ENCODE measurements around the gene RPS26.
"Not testable (repeated sequence)": the region's sequence is repeated elsewhere in the genome, so short reads cannot be mapped to it uniquely, and the experiment has no call there.

Gene RPS26

GRCh38 chr12:56042843-56043242 is 1.1 kb downstream of the RPS26 start:
- Histone ChIP-seq H3K36me3 (ENCODE audit: control insufficient read depth in 2 of 2, insufficient read depth in 2 of 2, low read length in 2 of 2) (peaks cover 19 to 22% of the 10 kb centered on the region in 2 donors), H3K9me3 (ENCODE audit: control insufficient read depth in 2 of 2, low read length in 2 of 2) (no peaks in the 10 kb centered on the region), H3K27ac (ENCODE audit: low read length) (peak overlapping the region; percentile 96), H3K9ac (ENCODE audit: low read length in 2 of 2) (peak overlapping the region; percentile 93 to 98), H3K27me3 (ENCODE audit: control insufficient read depth in 1 of 2, insufficient read depth in 2 of 2, low read length in 2 of 2) (no peaks in the 10 kb centered on the region), H3K4me3 (ENCODE audit: low read length in 2 of 2) (peak overlapping the region; percentile 89 to 98), H3K4me1 (ENCODE audit: control insufficient read depth, insufficient read depth, low read length) (peaks cover 17% of the 10 kb centered on the region)

GRCh38 chr12:56046027-56046780 is 4.5 kb downstream of the RPS26 start:
- Histone ChIP-seq H3K36me3 (ENCODE audit: control insufficient read depth in 2 of 2, insufficient read depth in 2 of 2, low read length in 2 of 2) (peaks cover 19 to 22% of the 10 kb centered on the region in 2 donors), H3K9me3 (ENCODE audit: control insufficient read depth in 2 of 2, low read length in 2 of 2) (no peaks in the 10 kb centered on the region), H3K27ac (ENCODE audit: low read length) (peak overlapping the region; percentile 31), H3K4me3 (ENCODE audit: low read length in 2 of 2) (no peak overlapping the region), H3K27me3 (ENCODE audit: control insufficient read depth in 1 of 2, insufficient read depth in 2 of 2, low read length in 2 of 2) (no peaks in the 10 kb centered on the region), H3K4me1 (ENCODE audit: control insufficient read depth, insufficient read depth, low read length) (peaks cover 13% of the 10 kb centered on the region), H3K9ac (ENCODE audit: low read length in 2 of 2) (peak overlapping the region in 1 of 2 donors; percentile 17)

- Histone ChIP-seq H3K9me3 (ENCODE audit: control insufficient read depth in 2 of 2, low read length in 2 of 2) (no peaks in the 10 kb centered on the region), H3K27ac (ENCODE audit: low read length) (no peak overlapping the region), H3K4me1 (ENCODE audit: control insufficient read depth, insufficient read depth, low read length) (no peaks in the 10 kb centered on the region), H3K9ac (ENCODE audit: low read length in 2 of 2) (no peak overlapping the region), H3K4me3 (ENCODE audit: low read length in 2 of 2) (no peak overlapping the region), H3K36me3 (ENCODE audit: control insufficient read depth in 2 of 2, insufficient read depth in 2 of 2, low read length in 2 of 2) (no peaks in the 10 kb centered on the region), H3K27me3 (ENCODE audit: control insufficient read depth in 1 of 2, insufficient read depth in 2 of 2, low read length in 2 of 2) (no peaks in the 10 kb centered on the region)
Observed at GRCh38 chr12:56053407-56053893, 11.7 kb downstream of the RPS26 start.

- H3K9me3 ChIP-seq (ENCODE audit: control insufficient read depth in 2 of 2, low read length in 2 of 2): not testable (repeated sequence)
Observed at GRCh38 chr12:56059964-56060363, 18.2 kb downstream of the RPS26 start.

GRCh38 chr12:56061982-56062381 is 20.3 kb downstream of the RPS26 start:
- Histone ChIP-seq H3K4me3 (ENCODE audit: low read length in 2 of 2) (no peak overlapping the region), H3K4me1 (ENCODE audit: control insufficient read depth, insufficient read depth, low read length) (no peaks in the 10 kb centered on the region), H3K27me3 (ENCODE audit: control insufficient read depth in 1 of 2, insufficient read depth in 2 of 2, low read length in 2 of 2) (no peaks in the 10 kb centered on the region), H3K27ac (ENCODE audit: low read length) (no peak overlapping the region), H3K36me3 (ENCODE audit: control insufficient read depth in 2 of 2, insufficient read depth in 2 of 2, low read length in 2 of 2) (no peaks in the 10 kb centered on the region), H3K9me3 (ENCODE audit: control insufficient read depth in 2 of 2, low read length in 2 of 2) (no peaks in the 10 kb centered on the region), H3K9ac (ENCODE audit: low read length in 2 of 2) (no peak overlapping the region)

More at GRCh38 chr12:56059964-56060363, 18.2 kb downstream of the RPS26 start:
- not testable (repeated sequence) for H3K36me3 ChIP-seq (ENCODE audit: control insufficient read depth in 2 of 2, insufficient read depth in 2 of 2, low read length in 2 of 2); H3K4me1 ChIP-seq (ENCODE audit: control insufficient read depth, insufficient read depth, low read length); H3K27ac ChIP-seq (ENCODE audit: low read length); H3K9ac ChIP-seq (ENCODE audit: low read length in 2 of 2); H3K4me3 ChIP-seq (ENCODE audit: low read length in 2 of 2); H3K27me3 ChIP-seq (ENCODE audit: control insufficient read depth in 1 of 2, insufficient read depth in 2 of 2, low read length in 2 of 2)

- no peaks in the 10 kb centered on the region for H3K27me3 ChIP-seq (ENCODE audit: control insufficient read depth in 1 of 2, insufficient read depth in 2 of 2, low read length in 2 of 2)
- no peak overlapping the region for H3K9ac ChIP-seq (ENCODE audit: low read length in 2 of 2)
- no peaks in the 10 kb centered on the region for H3K36me3 ChIP-seq (ENCODE audit: control insufficient read depth in 2 of 2, insufficient read depth in 2 of 2, low read length in 2 of 2)
- no peaks in the 10 kb centered on the region for H3K4me1 ChIP-seq (ENCODE audit: control insufficient read depth, insufficient read depth, low read length)
- no peaks in the 10 kb centered on the region for H3K9me3 ChIP-seq (ENCODE audit: control insufficient read depth in 2 of 2, low read length in 2 of 2)
- H3K4me3 ChIP-seq (ENCODE audit: low read length in 2 of 2): no peak overlapping the region
- no peak overlapping the region for H3K27ac ChIP-seq (ENCODE audit: low read length)
Observed at GRCh38 chr12:56062996-56063395, 21.3 kb downstream of the RPS26 start.

- Histone ChIP-seq H3K36me3 (ENCODE audit: control insufficient read depth in 2 of 2, insufficient read depth in 2 of 2, low read length in 2 of 2) (no peaks in the 10 kb centered on the region), H3K27ac (ENCODE audit: low read length) (no peak overlapping the region), H3K9me3 (ENCODE audit: control insufficient read depth in 2 of 2, low read length in 2 of 2) (no peaks in the 10 kb centered on the region), H3K9ac (ENCODE audit: low read length in 2 of 2) (no peak overlapping the region), H3K4me3 (ENCODE audit: low read length in 2 of 2) (no peak overlapping the region), H3K4me1 (ENCODE audit: control insufficient read depth, insufficient read depth, low read length) (no peaks in the 10 kb centered on the region), H3K27me3 (ENCODE audit: control insufficient read depth in 1 of 2, insufficient read depth in 2 of 2, low read length in 2 of 2) (no peaks in the 10 kb centered on the region)
Observed at GRCh38 chr12:56071648-56072047, 29.9 kb downstream of the RPS26 start.

GRCh38 chr12:56074396-56074795 is 32.7 kb downstream of the RPS26 start:
- Histone ChIP-seq H3K9ac (ENCODE audit: low read length in 2 of 2) (no peak overlapping the region), H3K4me3 (ENCODE audit: low read length in 2 of 2) (no peak overlapping the region), H3K9me3 (ENCODE audit: control insufficient read depth in 2 of 2, low read length in 2 of 2) (no peaks in the 10 kb centered on the region), H3K27ac (ENCODE audit: low read length) (no peak overlapping the region), H3K4me1 (ENCODE audit: control insufficient read depth, insufficient read depth, low read length) (peaks cover 5% of the 10 kb centered on the region), H3K27me3 (ENCODE audit: control insufficient read depth in 1 of 2, insufficient read depth in 2 of 2, low read length in 2 of 2) (no peaks in the 10 kb centered on the region), H3K36me3 (ENCODE audit: control insufficient read depth in 2 of 2, insufficient read depth in 2 of 2, low read length in 2 of 2) (no peaks in the 10 kb centered on the region)

- not testable (repeated sequence) for H3K36me3 ChIP-seq (ENCODE audit: control insufficient read depth in 2 of 2, insufficient read depth in 2 of 2, low read length in 2 of 2); H3K9me3 ChIP-seq (ENCODE audit: control insufficient read depth in 2 of 2, low read length in 2 of 2); H3K9ac ChIP-seq (ENCODE audit: low read length in 2 of 2); H3K27ac ChIP-seq (ENCODE audit: low read length); H3K4me3 ChIP-seq (ENCODE audit: low read length in 2 of 2)
- Histone ChIP-seq H3K27me3 (ENCODE audit: control insufficient read depth in 1 of 2, insufficient read depth in 2 of 2, low read length in 2 of 2) (peaks cover 11 to 21% of the 10 kb centered on the region in 2 donors), H3K4me1 (ENCODE audit: control insufficient read depth, insufficient read depth, low read length) (peaks cover 16% of the 10 kb centered on the region)
Observed at GRCh38 chr12:56077966-56078365, 36.2 kb downstream of the RPS26 start.

- Histone ChIP-seq H3K9ac (ENCODE audit: low read length in 2 of 2) (no peak overlapping the region), H3K36me3 (ENCODE audit: control insufficient read depth in 2 of 2, insufficient read depth in 2 of 2, low read length in 2 of 2) (no peaks in the 10 kb centered on the region), H3K27ac (ENCODE audit: low read length) (no peak overlapping the region), H3K4me1 (ENCODE audit: control insufficient read depth, insufficient read depth, low read length) (peaks cover 16% of the 10 kb centered on the region), H3K9me3 (ENCODE audit: control insufficient read depth in 2 of 2, low read length in 2 of 2) (no peaks in the 10 kb centered on the region), H3K27me3 (ENCODE audit: control insufficient read depth in 1 of 2, insufficient read depth in 2 of 2, low read length in 2 of 2) (peaks cover 11 to 21% of the 10 kb centered on the region in 2 donors), H3K4me3 (ENCODE audit: low read length in 2 of 2) (peak overlapping the region; percentile 74 to 86)
Observed at GRCh38 chr12:56078427-56078826, 36.7 kb downstream of the RPS26 start.
